ENCODE data around the gene MOB1B.
"Not testable (repeated sequence)": the region's sequence is repeated elsewhere in the genome, so short reads cannot be mapped to it uniquely, and the experiment has no call there.

The MOB1B gene

GRCh38 chr4:71011451-71011850 lies 109.3 kb downstream of the MOB1B start:
- no peak for DNase-seq

- DNase-seq = not testable (repeated sequence)
These were observed 115.2 kb downstream of the MOB1B start for GRCh38 chr4:71017391-71017790.

GRCh38 chr4:71020611-71021010 lies 118.4 kb downstream of the MOB1B start:
- no peak for DNase-seq

- no peak for DNase-seq
These were observed 123.5 kb downstream of the MOB1B start for GRCh38 chr4:71025654-71026053.

GRCh38 chr4:71026086-71026485 lies 123.9 kb downstream of the MOB1B start:
- DNase-seq = no peak

GRCh38 chr4:71027611-71028010 lies 125.4 kb downstream of the MOB1B start:
- no peak for DNase-seq

GRCh38 chr4:71029504-71029903 lies 127.3 kb downstream of the MOB1B start:
- no peak for DNase-seq

- not testable (repeated sequence) for DNase-seq
These were observed 129.9 kb downstream of the MOB1B start for GRCh38 chr4:71032106-71032505.
